Caco-2 (cell line): ENCODE data around the gene PABPC1L. TPM values are rescaled to one million over a fixed set of nuclear protein-coding genes. Genes with fewer than 3 reads are reported as not detected.

Experiments used
- BruUV-seq: library from RNA; stranded (reverse); fragments of 400-500 nt; replicated peaks from 2 replicates; lab custom pipeline; 2021; lab: Mats Ljungman, UMichigan
- CTCF ChIA-PET: fragments of 300-600 bp; sonication (Branson Sonifier 250); formaldehyde crosslinking; loops from one replicate; lab custom pipeline; 2022; ENCODE audit warnings: antibody characterized with exemption; lab: Charles Lee
- POLR2A ChIA-PET: fragments of 300-600 bp; sonication (Branson Sonifier 250); formaldehyde crosslinking; loops from one replicate; lab custom pipeline; 2022; ENCODE audit warnings: antibody characterized with exemption; lab: Charles Lee
- DNase-seq, 2 experiments: peaks; one replicate each; pipeline versions ENCODE4 v3.0.0 to v3.0.0-alpha.2; 2020 to 2022
- H3K27me3 ChIP-seq: replicated peaks from 2 replicates; pipeline ENCODE4 v1.6.0; 2011; ENCODE audit warnings: low read length; ENCODE audit not compliant: control insufficient read depth, insufficient read depth
- H3K36me3 ChIP-seq: 2 replicates; pipeline ENCODE4 v1.5.1; 2011; ENCODE audit warnings: low read length; ENCODE audit not compliant: control insufficient read depth, insufficient read depth
- H3K4me1 ChIP-seq: fragments of 250-450 bp; sonication (Bioruptor Pico); 2 replicates; pipeline ENCODE4 v1.5.1; 2020; ENCODE audit warnings: mild to moderate bottlenecking
- H3K4me3 ChIP-seq: 2 replicates; pipeline ENCODE4 v1.5.1; 2011; ENCODE audit warnings: low read depth, mild to moderate bottlenecking, control low read depth, low read length
- H3K9me3 ChIP-seq: fragments of 250-450 bp; sonication (Bioruptor Pico); 2 replicates; pipeline ENCODE4 v1.5.1; 2020; ENCODE audit warnings: mild to moderate bottlenecking, moderate library complexity
- H3K27ac Mint-ChIP-seq: one replicate; pipeline ENCODE4 v1.8.0; 2022; ENCODE audit warnings: mixed read lengths; ENCODE audit not compliant: unreplicated experiment
- H3K27me3 Mint-ChIP-seq: one replicate; pipeline ENCODE4 v1.8.0; 2022; ENCODE audit warnings: mixed read lengths; ENCODE audit not compliant: insufficient read depth, unreplicated experiment
- H3K36me3 Mint-ChIP-seq: one replicate; pipeline ENCODE4 v1.8.0; 2022; ENCODE audit warnings: mild to moderate bottlenecking, mixed read lengths; ENCODE audit not compliant: insufficient read depth, unreplicated experiment
- H3K4me1 Mint-ChIP-seq: one replicate; pipeline ENCODE4 v1.8.0; 2022; ENCODE audit warnings: low read depth, mixed read lengths; ENCODE audit not compliant: unreplicated experiment
- H3K4me3 Mint-ChIP-seq: one replicate; pipeline ENCODE4 v1.8.0; 2022; ENCODE audit warnings: mild to moderate bottlenecking, moderate library complexity, mixed read lengths; ENCODE audit not compliant: unreplicated experiment
- H3K9me3 Mint-ChIP-seq: one replicate; pipeline ENCODE4 v1.8.0; 2022; ENCODE audit warnings: mixed read lengths; ENCODE audit not compliant: unreplicated experiment
- intact Hi-C: fragments of 100-400 bp; cut with micrococcal nuclease; formaldehyde crosslinking; loops from one replicate; pipeline ENCODE4 v1.10.0; 2022; ENCODE audit not compliant: unreplicated experiment
- total RNA-seq: library from RNA; stranded (reverse); gene quantifications from 2 replicates; pipeline ENCODE4 v1.2.3, GENCODE V29; 2022
- TF ChIP-seq, protein P1 (sequence below), 2 experiments: fragments of 200-600 bp in 1 of 2; IDR thresholded peaks; 1 replicate in 1 of 2; 2 replicates in 1 of 2; pipeline versions ENCODE4 v1.5.1 to v1.8.0; 2011 to 2022; ENCODE audit warnings: antibody characterized with exemption in 1 of 2, control low read depth in 1 of 2, inconsistent platforms in 1 of 2, low read depth in 1 of 2, low read length in 1 of 2, mild to moderate bottlenecking in 1 of 2, moderate library complexity in 1 of 2; ENCODE audit not compliant: insufficient read depth in 1 of 2, severe bottlenecking in 1 of 2, unreplicated experiment in 1 of 2

Gene PABPC1L
- total RNA-seq, 1 experiment from 2014 or later: 255 TPM

DNA sequence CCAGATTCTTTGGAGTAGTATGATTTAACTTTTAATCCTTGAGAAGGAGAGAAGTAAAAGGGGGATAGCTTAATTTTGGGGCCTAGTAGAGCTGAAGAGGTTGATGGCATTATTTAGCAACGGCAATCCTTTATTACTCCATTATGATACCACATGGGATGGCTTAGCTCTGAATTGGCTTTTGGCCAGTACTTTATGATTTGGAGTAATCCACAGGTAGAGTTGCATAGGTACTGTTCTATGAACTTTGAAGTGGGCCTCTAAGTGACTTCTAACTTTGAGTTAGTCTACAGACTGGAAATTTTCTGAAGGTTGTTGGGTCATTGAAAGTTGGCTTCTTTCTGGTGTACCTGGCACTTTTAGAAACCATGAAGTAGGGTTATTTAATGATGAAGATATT, 12.7 kb upstream of the PABPC1L start:
- intact Hi-C loops: no loop called here
- Histone ChIP-seq H3K36me3 (peaks cover 5% of the 10 kb centered on the region), H3K9me3 (no peaks in the 10 kb centered on the region), H3K4me1 (no peaks in the 10 kb centered on the region; the same call in 1 of the 2 replicates), H3K4me3 (no peak overlapping the region), H3K27me3 (no peaks in the 10 kb centered on the region)
- DNase-seq: no peak
- ChIA-PET POLR2A (interaction anchor here (1.9 kb wide), 1 partner anchor 12 kb away, joined by 7 read pairs; the partner anchor contains the start of gene YWHAB), CTCF (no interaction called here)
- H3K9me3 Mint-ChIP-seq: no peaks in the 10 kb centered on the region
- H3K4me3 Mint-ChIP-seq: no peak overlapping the region
- H3K27me3 Mint-ChIP-seq: no peaks in the 10 kb centered on the region
- TF ChIP-seq, protein P1, sequence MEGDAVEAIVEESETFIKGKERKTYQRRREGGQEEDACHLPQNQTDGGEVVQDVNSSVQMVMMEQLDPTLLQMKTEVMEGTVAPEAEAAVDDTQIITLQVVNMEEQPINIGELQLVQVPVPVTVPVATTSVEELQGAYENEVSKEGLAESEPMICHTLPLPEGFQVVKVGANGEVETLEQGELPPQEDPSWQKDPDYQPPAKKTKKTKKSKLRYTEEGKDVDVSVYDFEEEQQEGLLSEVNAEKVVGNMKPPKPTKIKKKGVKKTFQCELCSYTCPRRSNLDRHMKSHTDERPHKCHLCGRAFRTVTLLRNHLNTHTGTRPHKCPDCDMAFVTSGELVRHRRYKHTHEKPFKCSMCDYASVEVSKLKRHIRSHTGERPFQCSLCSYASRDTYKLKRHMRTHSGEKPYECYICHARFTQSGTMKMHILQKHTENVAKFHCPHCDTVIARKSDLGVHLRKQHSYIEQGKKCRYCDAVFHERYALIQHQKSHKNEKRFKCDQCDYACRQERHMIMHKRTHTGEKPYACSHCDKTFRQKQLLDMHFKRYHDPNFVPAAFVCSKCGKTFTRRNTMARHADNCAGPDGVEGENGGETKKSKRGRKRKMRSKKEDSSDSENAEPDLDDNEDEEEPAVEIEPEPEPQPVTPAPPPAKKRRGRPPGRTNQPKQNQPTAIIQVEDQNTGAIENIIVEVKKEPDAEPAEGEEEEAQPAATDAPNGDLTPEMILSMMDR (IDR thresholded peaks at IDR 0.05; ENCODE audit: insufficient read depth in 1 of 2, low read depth in 1 of 2, low read length in 1 of 2, severe bottlenecking in 1 of 2, unreplicated experiment in 1 of 2): no peak
- peaks cover 26% of the 10 kb centered on the region for H3K4me1 Mint-ChIP-seq
- H3K27ac Mint-ChIP-seq: no peak overlapping the region
- peaks cover 55% of the 10 kb centered on the region for H3K36me3 Mint-ChIP-seq
- no TSS peak for BruUV-seq

DNA sequence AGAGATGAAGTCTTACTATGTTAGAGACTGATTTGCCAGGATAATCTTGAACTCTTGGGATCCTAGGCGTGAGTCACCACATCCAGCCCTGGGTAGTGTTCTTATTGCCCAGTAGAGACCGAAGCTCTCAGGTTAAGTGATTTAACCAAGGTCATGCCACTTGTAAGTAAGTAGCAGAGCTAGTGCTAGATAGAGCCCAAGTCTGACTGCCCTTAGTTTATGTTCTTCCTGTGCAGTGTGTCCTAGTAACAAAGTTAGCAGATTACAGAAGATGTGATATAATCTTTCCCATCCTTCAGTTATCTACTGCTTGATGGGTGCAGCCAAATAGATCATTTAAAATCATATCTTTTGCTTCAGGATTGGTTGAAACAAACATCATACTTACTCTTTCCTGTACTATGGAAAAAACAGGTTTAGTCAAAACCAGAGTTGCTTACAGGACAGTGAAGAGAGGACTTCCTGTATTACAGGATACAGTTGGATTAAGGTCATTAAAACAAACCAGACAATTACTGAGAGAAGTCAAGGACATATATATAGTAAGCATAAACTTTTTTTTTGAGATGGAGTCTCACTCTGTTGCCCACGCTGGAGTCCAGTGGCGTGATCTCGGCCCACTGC, 9.5 kb upstream of the PABPC1L start:
- H3K9me3 Mint-ChIP-seq: no peaks in the 10 kb centered on the region
- POLR2A ChIA-PET: no interaction called here
- Histone ChIP-seq H3K4me1 (no peaks in the 10 kb centered on the region; the same call in 1 of the 2 replicates), H3K27me3 (no peaks in the 10 kb centered on the region), H3K36me3 (peaks cover 9% of the 10 kb centered on the region), H3K4me3 (no peak overlapping the region), H3K9me3 (no peaks in the 10 kb centered on the region)
- H3K27ac Mint-ChIP-seq: no peak overlapping the region
- peaks cover 26% of the 10 kb centered on the region for H3K4me1 Mint-ChIP-seq
- no peak overlapping the region for H3K4me3 Mint-ChIP-seq
- CTCF ChIA-PET: interaction anchor here (1.0 kb wide), 1 partner anchor 217 kb away, joined by 3 read pairs; no protein-coding TSS in a partner anchor
- DNase-seq: no peak
- intact Hi-C loops: no loop called here
- no TSS peak for BruUV-seq
- peaks cover 72% of the 10 kb centered on the region for H3K36me3 Mint-ChIP-seq
- no peaks in the 10 kb centered on the region for H3K27me3 Mint-ChIP-seq
- TF ChIP-seq, protein P1 (IDR thresholded peaks at IDR 0.05; ENCODE audit: insufficient read depth in 1 of 2, low read depth in 1 of 2, low read length in 1 of 2, severe bottlenecking in 1 of 2, unreplicated experiment in 1 of 2): no peak

DNA sequence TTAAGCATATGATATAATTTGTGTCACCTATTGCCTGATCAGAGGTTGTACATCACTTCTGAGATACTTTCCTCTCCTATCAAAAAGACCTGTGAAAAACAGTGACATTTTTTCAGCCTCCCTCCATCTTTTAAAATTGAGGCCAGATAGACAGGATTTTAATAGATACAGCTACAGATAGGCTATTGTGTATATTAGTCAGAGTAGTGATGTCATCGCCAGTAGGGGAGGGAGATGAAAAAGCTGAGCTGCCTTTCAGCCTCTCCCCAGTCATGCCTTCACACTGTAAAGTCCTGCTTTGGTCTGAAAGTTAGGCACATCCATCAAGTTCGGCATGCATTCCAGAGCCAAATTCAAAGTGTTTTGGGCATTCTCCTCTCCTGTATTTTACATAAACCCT, 7.9 kb upstream of the PABPC1L start:
- Histone ChIP-seq H3K9me3 (no peaks in the 10 kb centered on the region), H3K4me1 (no peaks in the 10 kb centered on the region), H3K36me3 (peaks cover 12% of the 10 kb centered on the region), H3K4me3 (no peak overlapping the region), H3K27me3 (no peaks in the 10 kb centered on the region)
- H3K4me3 Mint-ChIP-seq: no peak overlapping the region
- H3K27ac Mint-ChIP-seq: no peak overlapping the region
- peaks cover 79% of the 10 kb centered on the region for H3K36me3 Mint-ChIP-seq
- DNase-seq: no peak
- H3K9me3 Mint-ChIP-seq: no peaks in the 10 kb centered on the region
- H3K27me3 Mint-ChIP-seq: no peaks in the 10 kb centered on the region
- peaks cover 14% of the 10 kb centered on the region for H3K4me1 Mint-ChIP-seq
- no TSS peak for BruUV-seq
- ChIA-PET CTCF (no interaction called here), POLR2A (no interaction called here)
- TF ChIP-seq, protein P1 (IDR thresholded peaks at IDR 0.05; ENCODE audit: insufficient read depth in 1 of 2, low read depth in 1 of 2, low read length in 1 of 2, severe bottlenecking in 1 of 2, unreplicated experiment in 1 of 2): no peak
- intact Hi-C loops: no loop called here
